ENCODE data around the gene HOXB1.
"Not testable (repeated sequence)": the region's sequence is repeated elsewhere in the genome, so short reads cannot be mapped to it uniquely, and the experiment has no call there.

Gene HOXB1

DNA sequence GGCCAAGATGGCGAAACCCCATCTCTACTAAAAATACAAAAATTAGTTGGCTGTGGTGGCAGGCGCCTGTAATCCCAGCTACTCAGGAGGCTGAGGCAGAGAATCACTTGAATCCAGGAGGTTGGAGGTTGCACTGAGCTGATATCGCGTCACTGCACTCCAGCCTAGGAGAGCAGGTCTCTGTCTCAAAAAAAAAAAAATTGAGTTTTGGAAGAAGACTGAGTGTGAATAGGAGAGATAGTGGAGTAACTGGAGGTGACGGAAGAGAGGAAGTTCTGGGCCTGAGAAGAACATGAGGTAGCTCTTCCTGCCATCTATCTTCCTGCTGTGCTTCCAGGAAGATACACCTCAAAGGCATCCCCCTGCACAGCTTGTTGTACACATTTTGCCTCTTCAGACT lies 11.4 kb downstream of the HOXB1 start:
- no peak for DNase-seq (ENCODE audit: low read depth)

DNA sequence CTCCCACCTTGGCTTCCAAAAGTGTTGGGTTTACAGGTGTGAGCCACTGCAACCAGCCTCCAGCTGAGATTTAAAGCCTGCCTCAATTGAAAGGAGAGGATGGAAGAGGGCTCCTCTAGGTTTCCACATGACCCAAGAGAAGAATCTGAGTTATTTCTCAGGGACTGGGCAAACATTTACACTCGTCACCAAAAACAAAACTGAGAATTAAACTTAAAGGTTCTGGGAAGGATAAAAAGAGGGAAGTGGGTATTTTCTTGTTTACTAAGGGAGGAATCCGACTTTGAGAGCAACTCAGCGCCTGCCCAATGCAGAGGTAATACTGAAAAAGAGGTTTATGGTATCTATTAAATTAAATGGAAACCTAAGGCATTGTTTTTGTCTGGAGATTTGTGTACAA lies 13.3 kb downstream of the HOXB1 start:
- no peak for DNase-seq (ENCODE audit: low read depth)

DNA sequence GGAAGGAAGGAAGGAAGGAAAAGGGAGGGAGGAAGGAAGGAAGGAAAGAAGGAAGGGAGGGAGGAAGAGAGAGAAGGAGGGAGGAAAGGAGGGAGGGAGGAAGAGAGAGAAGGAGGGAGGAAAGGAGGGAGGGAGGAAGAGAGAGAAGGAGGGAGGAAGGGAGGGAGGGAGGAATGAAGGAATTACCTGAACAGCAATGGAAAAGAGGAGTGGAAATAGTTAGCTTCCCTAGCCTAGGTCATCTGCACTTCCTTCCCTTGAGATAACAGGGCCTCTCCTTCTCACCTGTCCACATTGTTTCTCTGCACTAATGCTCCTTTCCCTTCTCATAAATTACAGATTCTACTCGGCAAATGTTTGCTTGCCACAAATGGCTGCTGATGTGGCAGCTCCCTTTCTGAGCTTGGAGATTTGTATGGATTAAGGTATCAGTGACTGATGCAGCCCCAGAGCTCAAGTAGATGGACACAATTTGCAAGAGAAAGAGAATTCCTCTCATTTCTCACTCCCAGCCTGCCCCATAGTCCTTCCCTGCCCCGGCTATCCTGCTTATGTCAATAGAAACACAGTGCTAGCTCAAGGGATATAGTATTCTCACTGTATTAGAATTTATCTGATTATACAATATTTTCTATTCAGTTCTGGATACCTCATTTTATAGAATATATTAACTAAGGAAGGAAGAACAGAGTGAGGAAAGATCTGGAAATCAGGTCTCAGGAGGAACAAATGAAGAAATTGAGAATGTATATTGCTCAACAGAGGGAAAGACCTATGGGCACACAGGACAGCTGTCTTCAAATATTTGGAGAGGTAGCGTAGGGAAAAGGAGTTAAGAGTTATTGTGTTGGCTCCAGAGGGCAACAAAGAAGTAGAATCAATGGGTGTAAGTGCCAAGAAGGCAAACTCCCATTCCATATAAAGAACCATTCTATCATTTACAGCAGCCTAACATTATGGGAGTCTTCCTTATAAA lies 14.6 kb downstream of the HOXB1 start:
- no peak for DNase-seq (ENCODE audit: low read depth)

GRCh38 chr17:48514477-48514876 lies 16.3 kb downstream of the HOXB1 start:
- no peak for DNase-seq (ENCODE audit: low read depth)

- DNase-seq (ENCODE audit: low read depth), result no peak
These were observed 16.9 kb downstream of the HOXB1 start for GRCh38 chr17:48513666-48514455.

GRCh38 chr17:48513097-48513496 lies 17.7 kb downstream of the HOXB1 start:
- no peak for DNase-seq (ENCODE audit: low read depth)

DNA sequence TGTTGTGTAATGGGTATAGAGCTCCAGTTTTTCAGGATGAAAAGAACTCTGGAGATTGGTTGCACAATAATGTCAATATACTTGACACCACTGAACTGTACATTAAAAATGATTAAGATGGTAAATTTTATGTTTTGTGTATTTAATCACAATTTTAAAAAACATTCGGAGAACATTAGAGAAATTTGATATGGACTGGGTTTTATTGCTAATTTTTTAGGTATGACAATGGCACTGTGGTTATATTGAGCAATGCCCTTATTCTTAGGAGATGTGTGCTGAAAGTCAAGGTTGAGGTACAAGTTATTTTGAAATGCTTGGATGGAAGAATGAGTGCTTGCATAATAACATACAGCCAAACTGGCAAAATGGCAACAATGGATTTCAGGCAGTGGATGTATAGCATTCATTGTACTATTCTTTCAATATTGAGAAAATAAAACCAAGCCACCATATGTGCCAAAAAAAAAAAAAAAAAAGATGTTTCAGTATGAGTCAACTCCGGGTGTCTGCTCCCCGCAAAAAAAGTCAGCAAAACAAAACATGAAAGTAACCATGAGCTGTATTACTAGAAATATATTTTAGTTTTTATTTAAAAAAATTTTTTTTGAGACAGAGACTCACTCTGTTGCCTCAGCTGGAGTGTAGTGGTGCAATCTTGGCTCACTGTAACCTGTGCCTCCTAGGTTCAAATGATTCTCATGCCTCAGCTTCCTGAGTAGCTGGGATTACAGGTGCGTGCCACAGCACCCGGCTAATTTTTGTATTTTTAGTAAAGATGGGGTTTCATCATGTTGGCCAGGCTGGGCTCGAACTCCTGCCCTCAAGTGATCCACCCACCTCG lies 19.8 kb downstream of the HOXB1 start:
- peak; percentile 5 for DNase-seq (ENCODE audit: low read depth)

GRCh38 chr17:48510381-48510760 lies 20.4 kb downstream of the HOXB1 start:
- DNase-seq (ENCODE audit: low read depth), result no peak

DNA sequence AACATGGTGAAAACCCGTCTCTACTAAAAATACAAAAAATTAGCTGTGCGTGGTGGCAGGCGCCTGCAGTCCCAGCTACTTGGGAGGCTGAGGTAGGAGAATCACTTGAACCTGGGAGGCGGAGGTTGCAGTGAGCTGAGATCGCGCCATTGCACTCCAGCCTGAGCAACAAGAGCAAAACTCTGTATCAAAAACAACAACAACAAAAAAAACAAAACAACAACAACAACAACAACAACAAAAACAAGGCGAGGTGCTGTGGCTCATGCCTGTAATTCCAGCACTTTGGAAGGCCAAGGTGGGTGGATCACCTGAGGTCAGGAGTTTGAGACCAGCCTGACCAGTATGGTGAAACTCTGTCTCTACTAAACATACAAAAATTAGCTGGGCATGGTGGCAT lies 21.1 kb downstream of the HOXB1 start:
- not testable (repeated sequence) for DNase-seq (ENCODE audit: low read depth)

GRCh38 chr17:48506246-48506645 lies 24.6 kb downstream of the HOXB1 start:
- no peak for DNase-seq (ENCODE audit: low read depth)

DNA sequence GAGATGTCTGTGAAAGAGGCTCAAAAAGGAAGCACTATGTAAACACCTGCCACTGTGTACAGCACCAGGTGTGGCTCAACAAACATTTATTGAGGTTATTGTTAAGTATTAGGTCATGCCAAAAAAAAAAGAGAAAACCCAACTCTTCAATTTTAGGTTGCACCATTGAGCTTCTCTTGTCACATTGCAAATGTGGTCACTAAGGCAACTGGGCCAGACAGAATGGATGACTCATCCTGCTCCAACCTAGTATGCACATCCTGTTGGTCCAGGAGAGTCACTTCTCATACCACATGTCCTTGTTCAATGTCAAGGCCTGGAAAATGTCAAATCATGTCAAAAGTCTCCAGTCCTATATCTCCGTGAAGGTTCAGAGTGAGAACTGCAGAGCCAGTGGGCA lies 25.0 kb downstream of the HOXB1 start:
- DNase-seq (ENCODE audit: low read depth), result peak; percentile 19

DNA sequence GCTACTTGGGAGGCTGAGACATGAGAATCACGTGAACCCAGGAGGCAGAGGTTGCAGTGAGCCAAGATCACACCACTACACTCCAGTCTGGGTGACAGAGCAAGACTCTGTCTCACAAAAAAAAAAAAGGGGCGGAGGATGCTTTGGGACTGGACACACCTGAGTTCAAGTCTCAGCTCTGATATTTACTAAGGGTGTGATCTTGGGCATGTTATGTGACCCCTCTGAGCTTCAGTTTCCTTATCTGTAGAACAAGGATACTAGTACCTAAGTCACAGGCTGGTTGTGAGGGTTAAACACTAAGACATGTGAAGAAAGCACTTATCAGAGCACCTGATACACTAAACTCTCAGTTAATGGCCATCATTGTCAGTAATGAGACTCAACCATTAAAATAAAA lies 25.9 kb downstream of the HOXB1 start:
- DNase-seq (ENCODE audit: low read depth), result no peak

GRCh38 chr17:48503747-48504146 lies 27.1 kb downstream of the HOXB1 start:
- DNase-seq (ENCODE audit: low read depth), result no peak

DNA sequence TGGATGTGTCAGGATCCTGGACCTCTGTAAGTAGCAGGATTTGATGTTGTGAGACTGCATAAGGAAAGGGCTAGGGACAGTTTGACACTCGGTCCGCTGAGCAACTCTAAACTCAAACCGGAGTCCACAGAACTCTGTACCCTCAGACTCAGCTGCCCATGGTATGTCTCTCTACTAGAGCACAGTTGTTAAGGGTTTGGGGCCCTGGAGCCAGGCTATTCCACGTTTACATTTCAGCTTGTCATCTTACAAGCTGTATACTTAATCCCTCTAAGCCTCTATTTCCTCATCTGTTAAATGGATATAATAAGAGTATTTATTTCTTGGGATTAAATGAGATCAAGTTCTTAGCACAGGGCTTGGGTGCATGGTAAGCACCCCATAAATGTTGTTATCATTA lies 27.9 kb downstream of the HOXB1 start:
- no peak for DNase-seq (ENCODE audit: low read depth)

GRCh38 chr17:48502312-48502711 lies 28.5 kb downstream of the HOXB1 start:
- no peak for DNase-seq (ENCODE audit: low read depth)

GRCh38 chr17:48500435-48501426 lies 30.1 kb downstream of the HOXB1 start:
- no peak for DNase-seq (ENCODE audit: low read depth)

- no peak for DNase-seq (ENCODE audit: low read depth)
These were observed 30.9 kb downstream of the HOXB1 start for GRCh38 chr17:48499735-48500434.

GRCh38 chr17:48499248-48499647 lies 31.6 kb downstream of the HOXB1 start:
- no peak for DNase-seq (ENCODE audit: low read depth)

DNA sequence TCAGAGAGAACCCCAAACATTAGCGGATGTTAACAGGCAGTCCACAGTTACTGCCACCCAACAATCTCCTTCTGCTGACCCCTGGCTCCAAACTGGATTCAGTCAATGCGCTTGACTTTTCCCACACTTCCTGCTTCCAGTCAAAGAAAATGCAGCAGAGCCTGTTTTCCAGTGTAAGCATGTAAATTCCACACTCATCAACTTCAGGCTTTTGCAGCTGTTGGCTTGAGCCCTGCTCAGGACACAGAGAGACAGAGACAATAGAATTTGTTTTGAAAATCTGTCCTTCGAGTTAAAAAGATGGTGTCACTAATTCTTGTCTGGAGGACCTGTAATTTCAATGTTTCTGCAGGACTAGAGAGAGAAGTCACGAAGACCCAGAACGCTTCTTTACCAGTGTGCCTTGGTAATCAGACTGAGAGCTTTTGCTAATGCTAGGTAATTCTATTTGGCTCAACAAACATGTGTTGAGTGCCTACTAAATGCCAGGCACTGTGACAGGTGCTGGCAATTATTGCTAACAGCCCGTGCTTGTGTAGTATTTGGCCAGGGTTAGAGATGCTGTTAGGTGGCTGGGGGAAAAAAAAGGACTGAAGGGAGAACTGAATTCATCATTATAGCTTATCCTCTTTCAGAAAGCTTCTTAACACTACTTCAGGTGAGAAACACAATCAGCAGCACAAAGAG lies 32.5 kb downstream of the HOXB1 start:
- DNase-seq (ENCODE audit: low read depth), result no peak

- DNase-seq (ENCODE audit: low read depth), result no peak
These were observed 33.7 kb downstream of the HOXB1 start for GRCh38 chr17:48497103-48497502.

Measured in T follicular helper cell (primary cell).